PC-9 (cell line): ENCODE measurements around the gene SYCP3. TPM values are rescaled to one million over a fixed set of nuclear protein-coding genes. Genes with fewer than 3 reads are reported as not detected.

ENCODE experiments used
- BruUV-seq: library from RNA; stranded (reverse); fragments of 400-500 nt; replicated peaks from 2 replicates; lab custom pipeline; 2021; lab: Mats Ljungman, UMichigan
- CTCF ChIA-PET: fragments of 300-600 bp; sonication (Branson Sonifier 250); formaldehyde crosslinking; loops from one replicate; lab custom pipeline; 2022; ENCODE audit warnings: antibody characterized with exemption; lab: Charles Lee
- POLR2A ChIA-PET: fragments of 300-600 bp; sonication (Branson Sonifier 250); formaldehyde crosslinking; loops from one replicate; lab custom pipeline; 2022; ENCODE audit warnings: antibody characterized with exemption; ENCODE audit not compliant: unreplicated experiment; lab: Charles Lee
- DNase-seq, 2 experiments: peaks; one replicate each; pipeline versions ENCODE4 v3.0.0 to v3.0.0-alpha.2; 2015 to 2022; ENCODE audit warnings: mixed read lengths in 1 of 2
- H2AFZ ChIP-seq: fragments of 200-600 bp; sonication (generic); 2 replicates; pipeline ENCODE4 v1.8.1; 2017; ENCODE audit warnings: antibody characterized with exemption
- H3F3A ChIP-seq: fragments of 200-600 bp; sonication (generic); 2 replicates; pipeline ENCODE4 v1.8.1; 2017; ENCODE audit warnings: antibody characterized with exemption, mild to moderate bottlenecking, low read depth; ENCODE audit not compliant: insufficient read depth
- H3K27ac ChIP-seq: fragments of 200-600 bp; sonication (generic); 2 replicates; pipeline ENCODE4 v1.6.1; 2016; ENCODE audit warnings: mixed run types
- H3K27me3 ChIP-seq: fragments of 200-600 bp; sonication (generic); 2 replicates; pipeline ENCODE4 v1.6.1; 2016; ENCODE audit warnings: low read depth, mixed run types; ENCODE audit not compliant: insufficient read depth
- H3K36me3 ChIP-seq: fragments of 200-600 bp; sonication (generic); 2 replicates; pipeline ENCODE4 v1.6.1; 2016; ENCODE audit warnings: low read depth, mixed run types
- H3K4me1 ChIP-seq: fragments of 200-600 bp; sonication (generic); replicated peaks from 2 replicates; pipeline ENCODE4 v1.6.1; 2016; ENCODE audit warnings: mixed run types; ENCODE audit not compliant: insufficient read depth
- H3K4me2 ChIP-seq: fragments of 200-600 bp; sonication (generic); 2 replicates; pipeline ENCODE4 v1.6.1; 2017; ENCODE audit warnings: mixed run types
- H3K4me3 ChIP-seq: fragments of 200-600 bp; sonication (generic); 2 replicates; pipeline ENCODE4 v1.6.1; 2016; ENCODE audit warnings: mixed run types
- H3K79me2 ChIP-seq: fragments of 200-600 bp; sonication (generic); 2 replicates; pipeline ENCODE4 v1.6.1; 2017; ENCODE audit warnings: low read depth, mixed run types
- H3K9me2 ChIP-seq: fragments of 200-600 bp; sonication (generic); 2 replicates; pipeline ENCODE4 v1.8.1; 2017; ENCODE audit warnings: mild to moderate bottlenecking; ENCODE audit not compliant: insufficient read depth
- H3K9me3 ChIP-seq: fragments of 200-600 bp; sonication (generic); 2 replicates; pipeline ENCODE4 v1.8.1; 2016; ENCODE audit warnings: low read depth; ENCODE audit not compliant: insufficient read depth
- H4K20me1 ChIP-seq: fragments of 200-600 bp; sonication (generic); 2 replicates; pipeline ENCODE4 v1.8.1; 2017; ENCODE audit not compliant: insufficient read depth
- CTCF ChIP-seq: fragments of 200-600 bp; sonication (generic); conservative IDR thresholded peaks from 2 replicates; pipeline ENCODE4 v1.6.1; 2017; ENCODE audit warnings: mixed run types, antibody characterized with exemption, mild to moderate bottlenecking, moderate library complexity
- EZH2 ChIP-seq: fragments of 200-600 bp; sonication (generic); IDR thresholded peaks from 2 replicates; pipeline ENCODE4 v1.8.0; 2017; ENCODE audit warnings: antibody characterized with exemption, low read depth
- intact Hi-C: fragments of 100-400 bp; cut with micrococcal nuclease; formaldehyde crosslinking; loops from one replicate; pipeline ENCODE4 v1.10.0; 2022; ENCODE audit not compliant: unreplicated experiment
- total RNA-seq: library from RNA; stranded (reverse); gene quantifications from 2 replicates; pipeline ENCODE4 v1.2.3, GENCODE V29; 2021

SYCP3 gene
- total RNA-seq, 1 experiment from 2014 or later: 0.09 TPM

DNA sequence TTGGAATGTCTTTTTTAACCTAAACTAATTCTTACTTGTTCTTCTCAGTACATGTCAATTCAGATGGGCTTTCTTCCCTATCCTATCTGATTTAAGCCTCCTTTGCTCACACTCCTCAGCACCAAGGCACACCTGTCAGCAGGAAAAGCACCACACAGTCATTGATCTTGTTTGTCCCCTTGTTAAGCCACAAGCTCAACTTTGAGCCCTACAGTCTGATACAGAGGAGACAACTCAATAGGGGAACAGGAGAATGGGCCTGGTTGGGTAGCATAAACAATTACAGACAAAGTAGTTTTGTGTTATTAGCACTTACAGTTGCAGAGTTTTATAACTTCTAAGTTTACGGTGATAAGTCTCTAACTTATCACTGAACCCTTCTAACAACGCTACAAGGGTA, 29.5 kb upstream of the SYCP3 start:
- DNase-seq: no peak
- intact Hi-C loops: no loop called here
- no peaks in the 10 kb centered on the region for H4K20me1 ChIP-seq
- BruUV-seq: no TSS peak
- peaks cover 13% of the 10 kb centered on the region for H3K4me1 ChIP-seq
- H3K9me2 ChIP-seq: no peaks in the 10 kb centered on the region
- H3K9me3 ChIP-seq: no peaks in the 10 kb centered on the region
- H3K36me3 ChIP-seq: 0 out of 2 replicates have a peak, but pooled peaks cover 4% of the 10 kb centered on the region
- H3K79me2 ChIP-seq: no peaks in the 10 kb centered on the region
- H3F3A ChIP-seq: peaks cover 6% of the 10 kb centered on the region; the same call in 1 of the 2 replicates
- H2AFZ ChIP-seq: no peak overlapping the region
- no peaks in the 10 kb centered on the region for H3K27me3 ChIP-seq
- no peak for TF ChIP-seq EZH2
- TF ChIP-seq CTCF: no peak
- no peak overlapping the region for H3K4me3 ChIP-seq
- CTCF ChIA-PET: no interaction called here
- POLR2A ChIA-PET: no interaction called here
- H3K27ac ChIP-seq: no peak overlapping the region
- H3K4me2 ChIP-seq: no peak overlapping the region

DNA sequence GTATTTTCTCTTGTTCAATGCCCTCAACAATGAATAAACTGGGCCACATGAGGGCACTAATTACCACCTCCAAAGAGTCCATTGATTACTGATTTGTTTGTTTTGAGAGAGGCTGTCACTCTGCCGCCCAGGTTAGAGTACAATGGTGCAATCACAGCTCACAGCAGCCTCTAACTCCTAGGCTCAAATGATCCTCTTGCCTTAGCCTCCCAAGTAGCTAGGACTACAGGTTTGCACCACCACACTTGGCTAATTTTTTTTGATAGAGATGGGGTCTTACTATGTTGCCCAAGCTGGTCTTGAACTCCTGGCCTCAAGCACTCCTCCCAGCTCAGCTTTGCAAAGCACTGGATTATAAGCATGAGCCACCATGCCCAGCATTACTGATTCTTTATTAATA, 28.3 kb upstream of the SYCP3 start:
- TF ChIP-seq CTCF (no peak; the same call in 1 of the 2 replicates), EZH2 (no peak)
- CTCF ChIA-PET: interaction anchor here (0.6 kb wide), 1 partner anchor 100 kb away, joined by 3 read pairs; no protein-coding TSS in a partner anchor
- peaks cover 6% of the 10 kb centered on the region; the same call in 1 of the 2 replicates for H3F3A ChIP-seq
- no peak overlapping the region for H2AFZ ChIP-seq
- no peaks in the 10 kb centered on the region for H3K9me3 ChIP-seq
- no peaks in the 10 kb centered on the region for H4K20me1 ChIP-seq
- no peak overlapping the region for H3K27ac ChIP-seq
- no peak overlapping the region for H3K4me3 ChIP-seq
- no peaks in the 10 kb centered on the region for H3K9me2 ChIP-seq
- H3K27me3 ChIP-seq: no peaks in the 10 kb centered on the region
- BruUV-seq: no TSS peak
- H3K36me3 ChIP-seq: 0 out of 2 replicates have a peak, but pooled peaks cover 4% of the 10 kb centered on the region
- POLR2A ChIA-PET: no interaction called here
- no peaks in the 10 kb centered on the region for H3K79me2 ChIP-seq
- intact Hi-C loops: no loop called here
- no peak overlapping the region for H3K4me2 ChIP-seq
- no peak for DNase-seq
- H3K4me1 ChIP-seq: peaks cover 15% of the 10 kb centered on the region

- POLR2A ChIA-PET: no interaction called here
- Histone ChIP-seq H2AFZ (no peak overlapping the region), H3F3A (peaks cover 6% of the 10 kb centered on the region; the same call in 1 of the 2 replicates), H3K9me3 (no peaks in the 10 kb centered on the region), H4K20me1 (no peaks in the 10 kb centered on the region), H3K4me1 (peaks cover 15% of the 10 kb centered on the region), H3K9me2 (no peaks in the 10 kb centered on the region), H3K79me2 (no peaks in the 10 kb centered on the region), H3K27me3 (no peaks in the 10 kb centered on the region), H3K27ac (no peak overlapping the region), H3K4me2 (peak overlapping the region; percentile 35; the same call in 1 of the 2 replicates), H3K36me3 (0 out of 2 replicates have a peak, but pooled peaks cover 4% of the 10 kb centered on the region), H3K4me3 (no peak overlapping the region)
- intact Hi-C loops: loop anchor here (5.0 kb wide), 2 partner anchors 192 to 272 kb away; no protein-coding TSS in a partner anchor
- no TSS peak for BruUV-seq
- TF ChIP-seq EZH2 (no peak), CTCF (no peak)
- CTCF ChIA-PET: no interaction called here
- peak in 1 of 2 experiments; percentile 72 for DNase-seq
These were observed 25.0 kb upstream of the SYCP3 start for GRCh38 chr12:101764051-101764792.
